B cell (primary cell): ENCODE measurements around the gene DUS4L. TPM values are rescaled to one million over a fixed set of nuclear protein-coding genes. Genes with fewer than 3 reads are reported as not detected.

ENCODE experiments used
- ATAC-seq: fragments of 200-7000 bp; cut with Tn5 transposase; one replicate; pipeline ENCODE4 v1.10.0; 2021; ENCODE audit warnings: low read depth, mild to moderate bottlenecking, moderate number of reproducible peaks, moderate library complexity
- CTCF ChIA-PET: fragments of 350-600 bp; sonication (Branson Sonifier 250); formaldehyde crosslinking; loops from one replicate; lab custom pipeline; 2021; ENCODE audit warnings: antibody characterized with exemption, inconsistent platforms; lab: Charles Lee
- POLR2A ChIA-PET: fragments of 350-600 bp; sonication (Branson Sonifier 250); formaldehyde crosslinking; loops from one replicate; lab custom pipeline; 2021; ENCODE audit warnings: antibody characterized with exemption; lab: Charles Lee
- DNase-seq: peaks from one replicate; pipeline ENCODE4 v3.0.0; 2013
- H2AFZ ChIP-seq: 2 replicates; pipeline ENCODE4 v1.6.1; 2012; ENCODE audit warnings: mild to moderate bottlenecking, low read depth, low read length; ENCODE audit not compliant: insufficient read depth, poor library complexity, severe bottlenecking
- H3K27ac ChIP-seq, 2 donors: 1 replicate in 1 of 2; 2 replicates in 1 of 2; pipeline ENCODE4 v1.5.1; 2012 to 2013; ENCODE audit warnings: low read length in 2 of 2, mild to moderate bottlenecking in 2 of 2, moderate library complexity in 1 of 2
- H3K27me3 ChIP-seq, 4 experiments: fragments of 200-600 bp in 1 of 4; sonication (generic) in 1 of 4; replicated peaks in 1 of 4; 1 replicate in 2 of 4; 2 replicates in 2 of 4; pipeline versions ENCODE4 v1.6.1 to v1.7.0; 2013 to 2016; ENCODE audit warnings: low read length in 3 of 4, mild to moderate bottlenecking in 2 of 4, mixed read lengths in 1 of 4, moderate library complexity in 1 of 4; ENCODE audit not compliant: insufficient read depth in 4 of 4, control insufficient read depth in 3 of 4; ENCODE audit errors: control extremely low read depth in 1 of 4
- H3K36me3 ChIP-seq, 2 experiments: replicated peaks in 1 of 2; 1 replicate in 1 of 2; 2 replicates in 1 of 2; pipeline versions ENCODE4 v1.6.1 to v1.7.1; 2013; ENCODE audit warnings: low read length in 1 of 2; ENCODE audit not compliant: insufficient read depth in 2 of 2, control insufficient read depth in 1 of 2; ENCODE audit errors: control extremely low read depth in 1 of 2, extremely low read depth in 1 of 2
- H3K4me1 ChIP-seq, 2 donors: fragments of 200-600 bp in 1 of 2; sonication (generic) in 1 of 2; 1 replicate in 1 of 2; 2 replicates in 1 of 2; pipeline versions ENCODE4 v1.5.1 to v1.6.1; 2013 to 2017; ENCODE audit warnings: low read length in 2 of 2; ENCODE audit not compliant: control insufficient read depth in 2 of 2, insufficient read depth in 2 of 2
- H3K4me2 ChIP-seq: replicated peaks from 2 replicates; pipeline ENCODE3; 2012; ENCODE audit warnings: mild to moderate bottlenecking, low read depth, low read length; ENCODE audit not compliant: poor library complexity, severe bottlenecking
- H3K4me3 ChIP-seq, 5 experiments: fragments of 200-600 bp in 1 of 5; sonication (generic) in 1 of 5; 1 replicate in 3 of 5; 2 replicates in 2 of 5; pipeline versions ENCODE4 v1.5.1 to v1.7.0; 2011 to 2016; ENCODE audit warnings: low read length in 4 of 5, mild to moderate bottlenecking in 4 of 5, low read depth in 2 of 5, control low read depth in 1 of 5, moderate library complexity in 1 of 5; ENCODE audit not compliant: insufficient read depth in 1 of 5; ENCODE audit errors: control extremely low read depth in 1 of 5, extremely low read depth in 1 of 5
- H3K79me2 ChIP-seq: fragments of 200-600 bp; sonication (generic); one replicate; pipeline ENCODE4 v1.6.0; 2016; ENCODE audit warnings: low read length; ENCODE audit not compliant: control insufficient read depth, insufficient read depth
- H3K9ac ChIP-seq: fragments of 200-600 bp; sonication (generic); 2 replicates; pipeline ENCODE4 v1.6.1; 2017; ENCODE audit warnings: mild to moderate bottlenecking, low read length, moderate library complexity
- H3K9me3 ChIP-seq, 3 donors: one replicate each; pipeline versions ENCODE4 v1.6.1 to v1.7.1; 2013; ENCODE audit warnings: low read length in 2 of 3; ENCODE audit not compliant: control insufficient read depth in 2 of 3, insufficient read depth in 1 of 3; ENCODE audit errors: control extremely low read depth in 1 of 3
- H4K20me1 ChIP-seq: 2 replicates; pipeline ENCODE4 v1.6.0; 2012; ENCODE audit warnings: mild to moderate bottlenecking, low read length; ENCODE audit not compliant: insufficient read depth, control insufficient read depth, poor library complexity, severe bottlenecking
- H3K27ac Mint-ChIP-seq: one replicate; pipeline ENCODE4 v1.8.0; 2021; ENCODE audit warnings: mixed read lengths
- H3K27me3 Mint-ChIP-seq: one replicate; pipeline ENCODE4 v1.8.0; 2021; ENCODE audit warnings: mixed read lengths
- H3K4me1 Mint-ChIP-seq: one replicate; pipeline ENCODE4 v1.8.0; 2021; ENCODE audit warnings: mixed read lengths
- H3K4me3 Mint-ChIP-seq: one replicate; pipeline ENCODE4 v1.8.0; 2021; ENCODE audit warnings: mixed read lengths
- H3K9me3 Mint-ChIP-seq: one replicate; pipeline ENCODE4 v1.8.0; 2022; ENCODE audit warnings: mixed read lengths; ENCODE audit not compliant: insufficient read depth
- EZH2 ChIP-seq: IDR thresholded peaks from 2 replicates; pipeline ENCODE4 v1.6.1; 2012; ENCODE audit warnings: borderline replicate concordance, low read depth, mild to moderate bottlenecking, moderate library complexity, low read length; ENCODE audit not compliant: insufficient read depth, poor library complexity, severe bottlenecking
- WGBS: methylation state at CpG from one replicate; pipeline ENCODE4 v1.1.5; 2013; ENCODE audit warnings: missing lambda C conversion rate; ENCODE audit not compliant: insufficient coverage; 5-methylcytosine and 5-hydroxymethylcytosine counted together
- intact Hi-C: fragments of 100-400 bp; cut with micrococcal nuclease; formaldehyde crosslinking; loops from one replicate; pipeline ENCODE4 v1.10.0; 2022
- polyA plus RNA-seq: library from polyadenylated mRNA; depleted of rRNA; stranded (reverse); fragments of >200 nt; gene quantifications from 2 replicates; pipeline ENCODE4 v1.2.3, GENCODE V29; 2012
- total RNA-seq, 2 donors: library from RNA; stranded (reverse); fragments of 120-200 nt in 1 of 2; gene quantifications; 1 replicate in 1 of 2; 2 replicates in 1 of 2; pipeline versions ENCODE4 v1.2.3 to v1.2.4, GENCODE V29; 2013 to 2022
- TF ChIP-seq, protein P1 (sequence below): fragments of 200-600 bp; IDR thresholded peaks from one replicate; pipeline ENCODE4 v1.8.0; 2022; ENCODE audit warnings: antibody characterized with exemption, mild to moderate bottlenecking

Gene DUS4L
- total and polyA plus RNA-seq, 2 donors (not counting 1 experiment from before 2014, with no cell fraction given): 4.1 to 18.7 TPM

DNA sequence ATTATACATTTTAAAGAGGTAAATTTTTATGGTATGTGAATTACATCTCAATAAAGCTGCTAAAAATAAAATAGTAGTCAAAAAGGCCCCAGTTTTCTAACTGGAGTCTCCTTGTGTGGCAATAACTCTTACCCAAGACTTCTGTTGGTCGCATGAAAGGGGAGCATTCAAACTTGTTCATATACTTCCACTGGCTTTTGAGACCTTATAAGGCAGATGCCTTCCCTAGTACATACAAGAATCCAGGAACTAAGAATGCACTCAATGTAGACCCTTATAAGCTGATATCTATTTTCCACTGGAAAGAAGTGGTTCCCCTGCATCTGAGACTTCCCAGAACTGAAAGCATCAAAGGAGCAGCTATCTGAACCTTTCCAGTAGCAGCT is 29.2 kb downstream of the DUS4L start:
- H3K4me3 ChIP-seq: no peak overlapping the region
- 94% methylated on average over 1 of the region's 1 CpG for WGBS
- H3K4me2 ChIP-seq: no peak overlapping the region
- H3K79me2 ChIP-seq: no peaks in the 10 kb centered on the region
- no peak overlapping the region for H3K27ac Mint-ChIP-seq
- H3K4me1 Mint-ChIP-seq: no peaks in the 10 kb centered on the region
- no peaks in the 10 kb centered on the region for H3K27me3 ChIP-seq
- peaks cover 7 to 16% of the 10 kb centered on the region in 2 experiments for H3K36me3 ChIP-seq
- no peak overlapping the region for H3K27ac ChIP-seq
- TF ChIP-seq, protein P1, sequence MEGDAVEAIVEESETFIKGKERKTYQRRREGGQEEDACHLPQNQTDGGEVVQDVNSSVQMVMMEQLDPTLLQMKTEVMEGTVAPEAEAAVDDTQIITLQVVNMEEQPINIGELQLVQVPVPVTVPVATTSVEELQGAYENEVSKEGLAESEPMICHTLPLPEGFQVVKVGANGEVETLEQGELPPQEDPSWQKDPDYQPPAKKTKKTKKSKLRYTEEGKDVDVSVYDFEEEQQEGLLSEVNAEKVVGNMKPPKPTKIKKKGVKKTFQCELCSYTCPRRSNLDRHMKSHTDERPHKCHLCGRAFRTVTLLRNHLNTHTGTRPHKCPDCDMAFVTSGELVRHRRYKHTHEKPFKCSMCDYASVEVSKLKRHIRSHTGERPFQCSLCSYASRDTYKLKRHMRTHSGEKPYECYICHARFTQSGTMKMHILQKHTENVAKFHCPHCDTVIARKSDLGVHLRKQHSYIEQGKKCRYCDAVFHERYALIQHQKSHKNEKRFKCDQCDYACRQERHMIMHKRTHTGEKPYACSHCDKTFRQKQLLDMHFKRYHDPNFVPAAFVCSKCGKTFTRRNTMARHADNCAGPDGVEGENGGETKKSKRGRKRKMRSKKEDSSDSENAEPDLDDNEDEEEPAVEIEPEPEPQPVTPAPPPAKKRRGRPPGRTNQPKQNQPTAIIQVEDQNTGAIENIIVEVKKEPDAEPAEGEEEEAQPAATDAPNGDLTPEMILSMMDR: no peak
- TF ChIP-seq EZH2: no peak
- no peaks in the 10 kb centered on the region for H3K27me3 Mint-ChIP-seq
- POLR2A ChIA-PET: no interaction called here
- DNase-seq (no peak), ATAC-seq (no peak)
- H3K9me3 Mint-ChIP-seq: no peaks in the 10 kb centered on the region
- H3K4me3 Mint-ChIP-seq: no peak overlapping the region
- intact Hi-C loops: no loop called here
- no peaks in the 10 kb centered on the region for H3K9me3 ChIP-seq
- no peaks in the 10 kb centered on the region for H3K4me1 ChIP-seq
- no peak overlapping the region for H2AFZ ChIP-seq
- no peaks in the 10 kb centered on the region for H4K20me1 ChIP-seq
- H3K9ac ChIP-seq: no peak overlapping the region
- CTCF ChIA-PET: interaction anchor here (1.6 to 2.4 kb wide), 2 partner anchors 68 to 130 kb away, joined by 4 to 7 read pairs; partner anchors contain the start of gene SLC26A4

DNA sequence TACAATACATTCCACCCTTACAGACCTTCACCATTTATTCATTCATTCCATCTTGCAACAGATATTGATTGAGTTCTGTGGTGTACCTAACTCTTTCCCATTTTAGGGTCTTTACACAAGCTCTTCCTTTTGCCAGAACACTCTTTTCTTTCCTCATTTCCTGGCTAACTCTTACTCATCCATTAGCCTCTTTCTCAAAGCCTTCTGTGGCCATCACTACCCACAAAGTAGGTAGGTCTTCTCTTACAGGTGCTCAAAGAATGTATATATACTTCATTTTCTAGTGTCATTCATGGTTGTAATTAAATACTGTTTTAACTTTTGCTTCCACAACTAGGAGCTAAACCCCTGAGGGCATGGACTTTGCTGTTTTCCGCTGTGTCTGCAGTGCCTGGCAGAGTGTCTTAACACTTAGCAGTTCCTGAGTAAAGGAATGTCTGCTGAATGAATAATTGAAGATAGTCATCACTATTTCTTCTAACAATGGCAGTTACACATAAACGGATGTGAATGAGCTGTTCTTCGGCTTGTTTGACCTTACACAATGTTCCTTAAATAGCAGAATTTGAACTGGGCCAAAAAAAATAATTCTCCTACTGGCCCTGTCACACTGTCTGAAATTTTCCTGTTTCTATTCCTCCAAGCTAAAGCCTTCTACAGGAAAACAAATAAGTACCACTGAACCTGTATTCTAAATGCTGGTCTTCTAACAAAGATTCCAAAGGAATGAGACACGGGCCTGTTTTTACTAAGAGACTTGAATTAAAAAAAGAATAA is 31.4 kb downstream of the DUS4L start:
- POLR2A ChIA-PET: no interaction called here
- Histone ChIP-seq H3K4me3 (no peak overlapping the region), H3K36me3 (peaks cover 7 to 16% of the 10 kb centered on the region in 2 experiments), H3K4me1 (no peaks in the 10 kb centered on the region), H3K27ac (no peak overlapping the region), H2AFZ (no peak overlapping the region), H3K4me2 (no peak overlapping the region), H3K79me2 (no peaks in the 10 kb centered on the region), H3K9me3 (no peaks in the 10 kb centered on the region), H4K20me1 (no peaks in the 10 kb centered on the region), H3K27me3 (no peaks in the 10 kb centered on the region), H3K9ac (no peak overlapping the region)
- Mint-ChIP-seq H3K9me3 (no peaks in the 10 kb centered on the region), H3K4me1 (no peaks in the 10 kb centered on the region), H3K4me3 (no peak overlapping the region), H3K27me3 (no peaks in the 10 kb centered on the region), H3K27ac (no peak overlapping the region)
- no peak for DNase-seq
- WGBS: 100% methylated on average over 2 of the region's 4 CpGs
- no peak for ATAC-seq
- CTCF ChIA-PET: interaction anchor here (1.2 kb wide), 1 partner anchor 131 kb away, joined by 3 read pairs; no protein-coding TSS in a partner anchor
- TF ChIP-seq, protein P1: no peak
- TF ChIP-seq EZH2: no peak
- intact Hi-C loops: no loop called here
